Lower leg skin (tissue), 3 donors: ENCODE measurements around the gene THSD4.

ENCODE experiments used
- CTCF ChIP-seq, 3 donors: fragments of 450-650 bp; IDR thresholded peaks; one replicate each; pipeline ENCODE4 v1.5.1; 2016; ENCODE audit warnings: antibody characterized with exemption in 3 of 3, mild to moderate bottlenecking in 3 of 3, moderate library complexity in 2 of 3
- POLR2A ChIP-seq, 2 donors: fragments of 450-650 bp; IDR thresholded peaks; one replicate each; pipeline ENCODE4 v1.6.1; 2016 to 2017; ENCODE audit warnings: antibody characterized with exemption in 2 of 2, mild to moderate bottlenecking in 1 of 2, moderate library complexity in 1 of 2

- TF ChIP-seq CTCF (IDR thresholded peaks at IDR 0.05): no peak
- no peak for TF ChIP-seq POLR2A (IDR thresholded peaks at IDR 0.05)
These were observed 511.4 kb downstream of the THSD4 start for GRCh38 chr15:71626596-71627088.
